GM19455 (cell line): ENCODE data around the gene PARP15.
"Not testable (repeated sequence)": the region's sequence is repeated elsewhere in the genome, so short reads cannot be mapped to it uniquely, and the experiment has no call there.

ENCODE experiments used
- ATAC-seq: cut with Tn5 transposase; IDR thresholded peaks from one replicate; pipeline ENCODE4 v1.9.1; 2021; ENCODE audit not compliant: unreplicated experiment

PARP15 gene

DNA sequence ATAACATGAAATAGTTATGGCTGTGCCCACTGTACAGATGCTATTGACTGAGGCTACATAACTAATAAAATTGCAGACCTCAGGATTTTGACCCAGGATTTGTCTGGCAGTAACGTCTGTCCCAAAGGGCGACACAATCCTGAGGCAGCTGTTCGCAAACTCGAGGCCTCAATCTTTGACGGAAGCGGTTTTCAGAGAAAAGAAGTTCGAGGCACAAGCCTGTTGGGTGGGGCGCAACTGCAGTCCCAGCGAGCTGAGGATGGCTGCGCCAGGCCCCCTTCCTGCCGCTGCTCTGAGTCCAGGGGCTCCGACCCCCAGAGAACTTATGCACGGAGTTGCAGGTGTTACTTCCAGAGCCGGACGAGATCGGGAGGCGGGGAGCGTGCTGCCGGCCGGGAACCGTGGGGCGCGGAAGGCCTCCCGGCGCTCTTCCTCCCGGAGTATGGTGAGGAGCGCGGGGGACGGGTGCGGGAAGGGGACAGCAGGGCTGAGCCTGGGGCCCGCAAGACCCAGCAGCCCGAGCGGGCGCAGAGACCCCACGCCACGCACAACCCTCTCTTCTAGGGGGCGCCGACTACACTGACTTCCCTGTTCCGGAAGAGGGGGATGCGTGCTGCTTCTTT, at the start of gene PARP15:
Gene PARP15 (plus strand): TSS at position 242 of the 623 bp plus-strand sequence. CDS start 18 bp downstream, at position 260.
- ATAC-seq = no peak

GRCh38 chr3:122530164-122530563, 47.3 kb upstream of the PARP15 start:
- no peak for ATAC-seq

DNA sequence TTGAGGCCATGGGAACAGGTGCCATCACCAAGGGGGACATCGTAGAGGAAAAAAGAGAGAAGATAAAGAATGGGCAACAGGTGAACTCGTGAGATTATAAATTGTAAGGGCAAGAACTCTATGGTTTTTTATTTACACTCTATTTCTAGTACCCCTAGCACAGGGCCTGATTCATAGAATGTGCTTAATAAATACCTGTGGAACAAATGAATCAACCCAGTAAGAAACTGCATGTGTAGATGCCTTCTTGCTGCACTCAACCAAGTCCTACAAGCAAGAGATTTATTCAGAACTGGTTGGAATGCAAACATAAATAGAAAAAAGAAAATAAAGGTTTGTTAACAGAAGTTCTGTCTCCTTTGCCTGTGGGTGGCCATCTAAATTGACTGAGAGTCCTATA, 44.0 kb upstream of the PARP15 start:
- ATAC-seq = peak; percentile 15

DNA sequence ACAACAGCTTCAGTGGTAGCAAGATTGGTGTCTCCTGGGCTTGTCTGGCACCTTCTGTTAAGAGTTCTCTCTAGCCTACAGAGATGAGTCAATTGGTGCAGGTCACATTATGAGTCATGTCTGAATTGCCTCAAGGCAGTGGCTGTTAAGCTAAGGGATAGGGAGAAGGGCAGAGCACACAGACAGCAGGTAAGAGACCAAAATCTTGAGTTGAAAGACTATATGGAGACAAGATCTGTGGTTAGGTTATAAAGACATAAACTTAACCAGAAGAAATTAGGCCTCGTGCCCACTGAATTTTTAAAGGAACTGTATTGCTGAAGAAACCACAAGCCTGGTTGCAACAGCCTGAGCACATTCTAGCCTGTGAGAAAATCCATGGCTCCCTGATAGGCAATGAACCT, 43.5 kb upstream of the PARP15 start:
- peak; percentile 100 for ATAC-seq

GRCh38 chr3:122535964-122536631, 41.4 kb upstream of the PARP15 start:
- no peak for ATAC-seq

- ATAC-seq = no peak
Observed at GRCh38 chr3:122536632-122537001, 40.8 kb upstream of the PARP15 start.

- ATAC-seq = no peak
Observed at GRCh38 chr3:122538956-122539490, 38.4 kb upstream of the PARP15 start.

DNA sequence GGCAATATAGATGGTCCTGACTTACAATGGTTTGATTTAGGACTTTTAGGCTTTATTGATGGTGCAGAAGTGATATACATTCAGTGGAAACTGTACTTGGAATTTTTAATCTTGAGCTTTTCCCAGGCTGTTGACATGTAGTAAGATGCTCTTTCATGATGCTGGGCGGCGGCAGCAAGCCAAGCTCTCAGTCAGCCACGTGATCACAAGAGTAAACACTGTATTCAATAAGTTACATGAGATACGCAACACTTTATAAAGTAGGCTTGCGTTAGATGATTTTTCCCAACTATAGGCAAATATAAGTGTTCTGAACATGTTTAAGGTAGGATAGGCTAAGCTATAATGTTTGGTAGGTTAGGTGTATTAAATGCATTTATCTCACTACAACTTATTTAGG, 31.3 kb upstream of the PARP15 start:
- no peak for ATAC-seq

DNA sequence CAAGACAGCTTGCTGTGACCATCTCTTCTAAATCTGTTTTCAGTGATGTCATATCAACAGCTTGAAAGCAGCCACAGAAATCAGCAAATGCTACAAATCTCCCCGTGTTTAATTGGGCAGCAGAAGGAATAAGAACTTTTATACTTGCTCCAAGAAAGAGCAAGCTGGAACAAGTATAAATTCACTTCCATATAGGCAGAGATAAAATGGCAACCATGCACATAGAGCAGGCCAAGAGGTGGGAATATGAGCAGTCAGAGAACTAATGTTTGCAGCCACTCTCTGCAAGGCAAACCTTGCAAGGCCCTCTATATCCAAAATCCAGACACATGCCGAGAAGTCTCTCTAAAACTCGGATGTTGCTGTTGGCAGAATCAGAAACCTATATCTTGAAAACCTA, 29.4 kb upstream of the PARP15 start:
- ATAC-seq = no peak

GRCh38 chr3:122548619-122549018, 28.8 kb upstream of the PARP15 start:
- ATAC-seq = no peak

DNA sequence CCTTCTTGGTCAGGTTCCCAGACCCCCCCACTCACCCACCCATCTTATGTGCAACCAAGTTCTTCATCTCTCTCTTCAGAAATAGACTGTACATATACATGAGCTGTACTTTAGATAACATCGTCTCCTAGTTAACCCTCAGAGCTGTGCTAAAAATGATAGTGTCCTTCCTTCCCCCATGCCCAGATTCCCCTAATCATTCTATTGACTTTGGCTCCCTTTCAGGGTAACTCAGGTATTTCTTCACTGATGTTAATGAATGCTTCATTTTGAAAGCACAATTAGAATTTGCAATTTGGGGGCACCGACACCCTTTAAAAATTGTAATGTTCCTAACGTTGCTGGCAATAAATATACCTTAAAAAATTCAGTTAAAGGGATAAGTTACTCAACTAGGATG, 24.3 kb upstream of the PARP15 start:
- ATAC-seq = no peak

DNA sequence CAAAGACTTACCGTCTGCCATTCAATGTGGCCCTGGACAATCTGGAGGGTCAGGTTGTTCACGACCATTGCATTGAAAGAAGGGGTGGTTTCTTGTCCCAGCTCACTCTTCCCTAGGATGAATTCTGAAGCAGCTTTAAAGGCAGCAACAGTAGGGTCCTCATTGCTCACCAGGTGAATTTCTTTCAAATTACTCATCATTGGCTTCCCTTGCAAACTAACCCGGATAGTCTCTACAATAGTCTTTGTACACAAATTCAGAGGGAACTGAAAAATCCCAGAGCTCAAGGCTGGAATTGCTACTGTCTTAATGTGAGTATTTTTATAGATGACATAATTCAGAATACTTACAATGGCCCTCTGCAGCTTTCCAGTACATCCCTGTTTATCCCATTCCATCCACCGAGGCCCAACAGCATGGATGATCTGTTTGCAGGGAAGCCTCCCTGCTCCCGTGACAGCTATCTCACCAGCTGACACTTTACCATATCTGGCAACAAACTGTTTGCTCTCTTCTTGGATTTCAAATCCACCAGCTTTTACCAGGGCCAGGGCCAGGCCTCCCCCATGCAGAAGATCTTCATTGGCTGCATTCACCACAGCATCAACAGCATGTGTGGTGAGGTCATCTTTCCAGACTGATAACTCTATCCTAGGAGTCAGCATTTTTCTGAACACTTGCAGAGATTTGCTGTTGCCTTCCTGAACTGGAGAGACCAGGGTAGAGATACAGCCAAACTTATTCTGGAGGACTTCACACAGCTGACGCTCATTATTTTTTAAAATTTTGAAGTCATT, 22.0 kb upstream of the PARP15 start:
- no peak for ATAC-seq

- no peak for ATAC-seq
Observed at GRCh38 chr3:122557356-122557755, 20.1 kb upstream of the PARP15 start.

DNA sequence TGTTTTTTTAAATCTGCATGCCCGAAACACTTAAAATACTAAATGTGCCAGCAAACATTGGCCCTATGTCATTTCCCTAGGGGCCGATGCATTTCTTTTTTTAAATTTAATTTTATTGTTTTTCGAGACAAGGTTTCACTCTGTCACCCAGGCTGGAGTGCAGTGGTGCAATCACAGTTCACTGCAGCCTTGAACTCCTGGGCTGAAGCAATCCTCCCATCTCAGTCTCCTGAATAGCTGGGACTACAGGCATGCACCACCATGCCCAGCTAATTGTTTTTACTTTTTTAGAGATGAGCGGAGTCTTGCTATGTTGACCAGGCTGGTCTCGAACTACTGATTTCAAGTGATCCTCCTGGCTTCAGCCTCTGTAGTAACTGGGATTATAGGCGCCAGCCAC, 18.8 kb upstream of the PARP15 start:
- no peak for ATAC-seq

DNA sequence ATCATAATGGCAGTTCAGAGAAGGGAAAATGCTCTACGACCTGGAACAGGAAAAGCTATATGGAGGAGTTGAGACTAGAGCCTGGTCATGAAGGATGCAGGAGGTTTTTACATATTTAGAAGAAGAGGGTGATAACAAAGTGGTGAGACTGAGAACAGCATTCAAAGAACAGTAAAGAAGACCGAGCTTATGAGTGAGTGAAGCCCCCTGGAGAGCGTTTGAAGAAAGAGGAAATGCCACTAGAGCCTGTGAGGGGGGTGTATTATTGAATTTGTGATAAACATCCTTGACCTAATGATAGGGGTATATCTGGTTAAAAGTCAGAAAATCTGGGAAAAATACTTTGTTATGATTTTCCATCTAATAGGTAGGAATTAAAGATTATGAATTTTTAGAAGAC, 17.5 kb upstream of the PARP15 start:
- no peak for ATAC-seq

DNA sequence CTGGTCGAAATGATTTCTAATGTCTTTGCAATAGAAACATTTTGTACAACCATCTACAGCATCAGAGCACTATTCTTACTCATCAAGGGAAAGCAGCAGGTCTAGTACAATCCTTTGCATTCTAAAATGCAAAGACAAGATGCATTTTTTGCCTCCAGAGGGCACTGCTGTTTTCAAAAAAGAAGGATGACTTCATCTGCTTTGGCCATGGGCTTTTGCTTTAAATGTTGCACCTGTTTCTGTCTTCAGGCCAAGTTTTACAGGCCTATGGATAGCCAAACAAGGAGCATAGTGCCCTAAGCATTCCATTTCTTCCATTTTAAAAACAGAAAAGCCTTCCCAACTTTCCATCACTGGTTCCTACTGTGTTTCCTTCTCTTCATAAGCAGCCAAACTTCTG, 16.8 kb upstream of the PARP15 start:
- no peak for ATAC-seq

- ATAC-seq = no peak
Observed at GRCh38 chr3:122562923-122563716, 14.3 kb upstream of the PARP15 start.

- peak; percentile 11 for ATAC-seq
Observed at GRCh38 chr3:122563717-122564025, 13.8 kb upstream of the PARP15 start.

- ATAC-seq = peak; percentile 65
Observed at GRCh38 chr3:122564155-122564912, 13.1 kb upstream of the PARP15 start, which contains the start of the genes DTX3L and PARP9. TSS of gene DTX3L (plus strand) at chr3:122564338. CDS start at chr3:122564427, 89 bp downstream. TSS of gene PARP9 (minus strand) at chr3:122564300. CDS start at chr3:122559620, 4,680 bp downstream.

DNA sequence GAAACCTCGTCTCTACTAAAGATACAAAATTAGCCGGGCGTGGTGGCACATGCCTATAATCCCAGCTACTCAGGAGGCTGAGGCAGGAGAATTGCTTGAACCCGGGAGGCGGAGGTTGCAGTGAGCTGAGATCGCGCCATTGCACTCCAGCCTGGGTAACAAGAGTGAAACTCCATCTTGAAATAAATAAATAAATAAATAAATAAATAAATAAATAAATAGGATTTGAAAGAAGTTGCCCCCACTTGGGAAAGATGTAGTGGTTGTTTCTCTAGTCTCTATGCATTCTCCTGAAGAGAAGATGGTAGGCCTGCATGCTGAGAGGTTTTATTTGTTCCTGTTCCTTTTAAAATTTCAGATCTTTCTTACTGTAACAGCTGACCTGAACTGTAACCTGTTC, 9.3 kb upstream of the PARP15 start:
- not testable (repeated sequence) for ATAC-seq
